Breast epithelium (tissue), 3 donors: ENCODE measurements around the gene INPP5J.

Experiments
- CTCF ChIP-seq, 3 donors: fragments of 450-650 bp; IDR thresholded peaks; one replicate each; pipeline ENCODE4 v1.5.1; 2016 to 2017; ENCODE audit warnings: antibody characterized with exemption in 3 of 3, mild to moderate bottlenecking in 3 of 3, moderate library complexity in 3 of 3
- POLR2A ChIP-seq: fragments of 450-650 bp; IDR thresholded peaks from one replicate; pipeline ENCODE4 v1.6.1; 2016; ENCODE audit warnings: antibody characterized with exemption, mild to moderate bottlenecking, moderate library complexity

GRCh38 chr22:31155422-31155821 lies 32.7 kb downstream of the INPP5J start:
- TF ChIP-seq POLR2A, result no peak
- no peak for TF ChIP-seq CTCF (IDR thresholded peaks at IDR 0.05)
